ENCODE results near the gene IDI1. TPM values are rescaled to one million over a fixed set of nuclear protein-coding genes. Genes with fewer than 3 reads are reported as not detected.

IDI1 gene
- total RNA-seq, 1 experiment from 2014 or later, result 44.7 TPM

DNA sequence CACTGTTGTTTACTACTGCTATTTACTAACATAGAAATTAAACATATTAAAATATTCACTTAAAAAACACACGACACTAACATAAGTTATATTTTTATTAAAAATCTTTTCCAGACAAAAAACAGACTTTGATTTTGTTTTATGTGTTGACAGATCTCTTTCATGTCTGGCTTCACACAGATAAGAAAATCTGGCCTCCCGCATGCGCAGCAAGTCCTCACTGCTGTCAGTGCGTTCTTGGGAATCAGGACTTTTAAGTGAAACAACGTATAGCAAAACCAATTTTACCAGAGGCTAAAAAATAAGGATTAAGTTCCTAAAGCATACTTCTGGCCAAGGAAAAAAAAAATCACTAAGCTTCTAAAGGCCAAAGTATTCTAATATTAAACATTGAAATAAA is 1.2 kb upstream of the IDI1 start:
- peaks cover 2% of the 10 kb centered on the region for H3K79me1 ChIP-seq (ENCODE audit: insufficient read depth, low read depth, low read length, poor library complexity, severe bottlenecking)
- H2BK20ac ChIP-seq (ENCODE audit: low read depth, low read length, poor library complexity, severe bottlenecking), result no peak overlapping the region
- Mint-ChIP-seq H3K9me3 (no peaks in the 10 kb centered on the region; a peak in 1 of 5 replicates), H3K4me1 (peaks cover 34% of the 10 kb centered on the region in 2 experiments), H3K36me3 (ENCODE audit: insufficient read depth in 1 of 3, low read depth in 3 of 3) (peaks cover 20 to 49% (median 49%) of the 10 kb centered on the region in 3 experiments), H3K27ac (peak overlapping the region in 2 of 3 experiments; percentile 98 to 100; a peak in 4 of 7 replicates), H3K4me3 (peak overlapping the region; percentile 93 to 96), H3K27me3 (ENCODE audit: low read depth) (no peaks in the 10 kb centered on the region)
- H3T11ph ChIP-seq (ENCODE audit: low read length), result no peak overlapping the region
- no peak overlapping the region for H3K4ac ChIP-seq (ENCODE audit: low read depth, low read length)
- no peak overlapping the region for H2AK5ac ChIP-seq (ENCODE audit: insufficient read length, low read length)
- DNase-seq, result no peak
- no peak overlapping the region for H4K5ac ChIP-seq (ENCODE audit: insufficient read length, low read depth, low read length)
- peaks cover 29% of the 10 kb centered on the region for H3K79me2 ChIP-seq (ENCODE audit: insufficient read depth, low read length)
- H3K18ac ChIP-seq (ENCODE audit: insufficient read length, low read depth, low read length), result no peak overlapping the region
- no peak overlapping the region for H4K91ac ChIP-seq (ENCODE audit: insufficient read length, low read depth, low read length)
- no peak overlapping the region for H4K8ac ChIP-seq (replicated peaks; ENCODE audit: insufficient read length, low read depth, low read length)
- H3K56ac ChIP-seq (ENCODE audit: insufficient read length, low read depth, low read length), result no peak overlapping the region
- H2AFZ ChIP-seq (ENCODE audit: low read length), result no peak overlapping the region
- no peaks in the 10 kb centered on the region for H3K9me3 ChIP-seq (ENCODE audit: control insufficient read depth, low read depth, low read length)
- H2BK120ac ChIP-seq (ENCODE audit: low read depth, low read length, poor library complexity, severe bottlenecking), result no peak overlapping the region
- no peak overlapping the region for H3K23ac ChIP-seq (ENCODE audit: insufficient read length, low read depth, low read length)
- no peak overlapping the region for H2BK15ac ChIP-seq (ENCODE audit: low read depth, low read length)
- H3K4me1 ChIP-seq (ENCODE audit: insufficient read depth, low read length), result 0 out of 2 replicates have a peak, but pooled peaks cover 3% of the 10 kb centered on the region
- peaks cover 5% of the 10 kb centered on the region for H3K23me2 ChIP-seq (ENCODE audit: insufficient read length, low read depth, low read length, poor library complexity, severe bottlenecking)
- peak overlapping the region; percentile 41 for H3K27ac ChIP-seq (ENCODE audit: insufficient read length, low read depth, low read length)
- no CpG with 5 or more reads among the region's 5 CpGs for WGBS (ENCODE audit: extremely low coverage, insufficient read length, low lambda C conversion rate)
- no peaks in the 10 kb centered on the region for H4K20me1 ChIP-seq (ENCODE audit: control insufficient read depth, insufficient read depth, insufficient read length)
- H3K14ac ChIP-seq (ENCODE audit: insufficient read depth, low read length), result no peak overlapping the region
- H3K9ac ChIP-seq (ENCODE audit: extremely low read depth, insufficient read length, low read length), result peak overlapping the region; percentile 53
- H3K27me3 ChIP-seq (ENCODE audit: insufficient read depth, low read length), result no peaks in the 10 kb centered on the region
- TF ChIP-seq, protein P1, sequence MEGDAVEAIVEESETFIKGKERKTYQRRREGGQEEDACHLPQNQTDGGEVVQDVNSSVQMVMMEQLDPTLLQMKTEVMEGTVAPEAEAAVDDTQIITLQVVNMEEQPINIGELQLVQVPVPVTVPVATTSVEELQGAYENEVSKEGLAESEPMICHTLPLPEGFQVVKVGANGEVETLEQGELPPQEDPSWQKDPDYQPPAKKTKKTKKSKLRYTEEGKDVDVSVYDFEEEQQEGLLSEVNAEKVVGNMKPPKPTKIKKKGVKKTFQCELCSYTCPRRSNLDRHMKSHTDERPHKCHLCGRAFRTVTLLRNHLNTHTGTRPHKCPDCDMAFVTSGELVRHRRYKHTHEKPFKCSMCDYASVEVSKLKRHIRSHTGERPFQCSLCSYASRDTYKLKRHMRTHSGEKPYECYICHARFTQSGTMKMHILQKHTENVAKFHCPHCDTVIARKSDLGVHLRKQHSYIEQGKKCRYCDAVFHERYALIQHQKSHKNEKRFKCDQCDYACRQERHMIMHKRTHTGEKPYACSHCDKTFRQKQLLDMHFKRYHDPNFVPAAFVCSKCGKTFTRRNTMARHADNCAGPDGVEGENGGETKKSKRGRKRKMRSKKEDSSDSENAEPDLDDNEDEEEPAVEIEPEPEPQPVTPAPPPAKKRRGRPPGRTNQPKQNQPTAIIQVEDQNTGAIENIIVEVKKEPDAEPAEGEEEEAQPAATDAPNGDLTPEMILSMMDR (conservative IDR thresholded peaks at IDR 0.05), result no peak
- H2BK12ac ChIP-seq (ENCODE audit: insufficient read length, low read depth, low read length), result no peak overlapping the region
- peak overlapping the region; percentile 51 for H3K4me2 ChIP-seq (ENCODE audit: insufficient read depth, insufficient read length, low read length)
- no peak overlapping the region for H2BK5ac ChIP-seq (ENCODE audit: insufficient read length, low read length)

All from H9 (cell line).